ENCODE measurements around the gene HKDC1.

The HKDC1 gene

DNA sequence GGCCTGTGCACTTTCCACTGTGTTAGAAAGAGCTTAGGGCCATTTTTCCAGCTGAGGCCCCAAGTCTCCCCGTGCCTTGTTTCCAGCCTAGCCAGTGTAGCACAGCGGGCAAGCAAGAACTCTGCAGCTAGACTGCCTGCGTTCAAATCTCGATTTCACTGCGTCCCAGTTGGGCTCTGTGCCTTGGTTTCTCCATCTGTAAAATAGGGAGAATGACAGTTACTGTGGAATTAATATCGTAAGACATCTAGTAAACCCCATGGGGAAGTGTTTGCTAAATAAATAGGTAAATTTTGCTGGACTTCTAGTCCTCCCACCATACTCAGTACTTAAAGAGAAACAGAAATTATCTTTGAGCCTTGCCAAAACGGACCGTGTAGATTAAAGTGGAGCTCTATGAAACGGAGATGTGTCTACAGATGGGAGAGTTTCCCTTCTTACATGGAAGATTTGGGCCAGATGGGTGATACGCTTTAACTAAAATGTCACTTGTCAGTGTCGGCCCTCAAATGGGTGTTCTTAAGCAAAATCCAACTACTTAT is 3.5 kb upstream of the HKDC1 start:
- no peak for DNase-seq

DNA sequence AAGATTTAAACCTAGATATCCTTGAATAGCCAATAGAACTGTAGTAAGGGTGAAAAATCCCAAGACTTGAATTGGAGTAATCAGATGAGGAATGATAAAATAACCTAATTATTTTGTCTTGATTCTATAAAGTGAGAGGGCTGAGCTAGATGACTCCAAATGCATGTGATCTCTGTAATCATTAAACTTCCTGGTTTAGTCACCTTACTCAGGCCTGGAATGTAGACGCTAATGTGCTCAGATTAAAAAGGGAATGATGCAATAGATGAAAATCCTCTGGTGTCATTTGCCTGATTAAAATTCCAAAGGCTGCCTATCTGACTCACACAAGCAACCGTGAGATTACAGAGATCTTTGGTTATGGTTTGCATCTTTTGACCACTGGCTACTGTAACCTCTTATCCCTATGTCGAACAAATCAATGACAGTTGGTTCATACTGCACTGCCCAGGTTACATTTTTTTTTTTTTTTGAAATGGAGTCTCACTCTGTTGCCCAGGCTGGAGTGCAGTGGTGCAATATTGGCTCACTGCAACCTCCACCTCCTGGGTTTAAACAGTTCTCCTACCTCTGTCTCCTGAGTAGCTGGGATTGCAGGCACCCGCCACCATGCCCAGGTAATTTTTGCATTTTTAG is 2.9 kb upstream of the HKDC1 start:
- no peak for DNase-seq

DNA sequence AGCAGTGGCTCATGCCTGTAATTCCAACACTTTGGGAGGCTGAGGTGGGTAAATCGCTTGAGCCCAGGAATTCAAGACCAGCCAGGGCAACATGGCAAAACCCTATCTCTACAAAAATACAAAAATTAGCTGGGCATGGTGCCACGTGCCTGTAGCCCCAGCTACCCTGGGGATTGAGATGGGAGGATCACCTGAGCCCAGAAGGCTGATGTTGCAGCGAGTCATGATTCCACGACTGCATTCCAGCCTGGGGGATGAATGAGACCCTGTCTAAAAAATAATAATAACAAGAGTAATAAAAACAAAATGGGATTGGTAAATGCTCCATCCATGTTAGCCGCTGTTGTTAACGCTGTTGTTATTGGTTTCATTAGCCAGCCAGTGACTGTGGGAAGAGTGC is 1.3 kb upstream of the HKDC1 start:
- no peak for DNase-seq

DNA sequence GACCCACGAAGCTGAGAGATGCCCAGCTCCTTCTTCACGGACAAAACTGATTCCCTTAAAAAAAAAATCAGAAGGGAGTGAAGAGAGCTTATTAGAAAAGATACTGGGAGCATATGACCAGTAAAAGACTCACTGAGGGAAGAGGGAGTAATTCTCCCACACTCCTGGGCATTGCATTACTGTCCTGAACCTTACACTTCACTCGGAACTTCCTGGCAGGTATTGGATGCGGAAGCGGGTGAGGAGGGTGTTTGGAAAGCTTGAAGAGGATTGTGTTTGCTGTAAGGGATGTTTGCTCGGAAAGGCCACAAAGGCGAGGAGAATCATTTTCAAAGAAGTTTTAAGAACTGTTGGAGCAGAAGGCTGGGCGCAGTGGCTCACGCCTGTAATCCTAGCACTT is 375 bp downstream of the HKDC1 start:
- no peak for DNase-seq

DNA sequence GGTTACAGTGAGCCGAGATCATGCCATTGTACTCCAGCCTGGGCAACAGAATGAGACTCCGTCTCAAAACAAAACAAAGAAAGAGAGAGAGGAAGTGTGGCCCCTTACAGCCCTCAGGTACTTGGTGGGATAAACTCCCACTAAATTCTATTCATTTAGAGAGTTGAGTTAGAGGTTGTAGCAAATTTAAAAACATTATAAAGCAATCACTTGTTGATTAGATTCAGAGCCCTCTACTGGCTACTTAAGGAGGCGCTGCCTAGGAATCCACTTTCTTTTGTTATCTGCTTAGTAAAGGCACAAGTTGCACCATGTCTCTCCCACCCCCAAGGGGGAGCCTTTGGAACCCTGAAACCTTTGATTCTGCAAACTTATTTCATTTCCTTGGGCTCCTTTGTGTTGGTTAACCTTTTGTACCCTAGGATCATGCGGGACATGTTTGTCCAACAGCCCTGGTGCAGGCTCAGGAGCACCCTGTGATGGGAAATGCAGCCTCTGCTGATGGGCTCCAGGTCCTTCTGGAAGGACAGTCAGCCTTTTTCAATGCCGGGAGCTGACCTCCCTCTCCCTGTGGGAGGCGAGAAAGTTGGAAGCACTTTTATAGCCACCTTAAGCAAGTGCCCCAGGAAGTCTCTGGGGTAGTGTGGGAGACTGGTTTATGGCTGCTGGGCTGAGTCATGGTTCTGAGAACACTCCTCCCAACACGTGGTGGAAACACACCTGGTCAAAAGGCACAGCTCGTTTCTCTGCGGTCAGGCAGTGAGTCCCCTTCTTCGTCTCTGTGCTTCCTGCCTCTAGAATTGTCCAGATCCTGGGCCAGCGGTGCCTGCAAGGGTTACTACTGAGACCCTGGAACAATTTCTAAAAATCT is 2.3 kb downstream of the HKDC1 start:
- peak; percentile 94 for DNase-seq

DNA sequence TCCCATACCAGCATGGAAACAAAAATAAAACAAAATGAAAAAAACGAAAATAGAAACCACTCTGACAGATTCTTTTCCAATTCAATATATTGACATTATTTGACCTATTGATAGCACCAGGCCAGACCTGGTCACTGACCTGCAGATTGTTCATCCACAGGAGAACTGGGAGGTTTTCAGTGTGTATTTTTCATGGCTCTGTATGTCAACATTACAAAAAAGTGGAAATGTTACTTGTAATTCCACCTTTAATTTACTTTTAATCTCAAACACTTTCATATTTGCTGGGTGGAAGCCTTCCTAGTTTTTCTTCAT is 2.9 kb downstream of the HKDC1 start:
- DNase-seq = no peak

DNA sequence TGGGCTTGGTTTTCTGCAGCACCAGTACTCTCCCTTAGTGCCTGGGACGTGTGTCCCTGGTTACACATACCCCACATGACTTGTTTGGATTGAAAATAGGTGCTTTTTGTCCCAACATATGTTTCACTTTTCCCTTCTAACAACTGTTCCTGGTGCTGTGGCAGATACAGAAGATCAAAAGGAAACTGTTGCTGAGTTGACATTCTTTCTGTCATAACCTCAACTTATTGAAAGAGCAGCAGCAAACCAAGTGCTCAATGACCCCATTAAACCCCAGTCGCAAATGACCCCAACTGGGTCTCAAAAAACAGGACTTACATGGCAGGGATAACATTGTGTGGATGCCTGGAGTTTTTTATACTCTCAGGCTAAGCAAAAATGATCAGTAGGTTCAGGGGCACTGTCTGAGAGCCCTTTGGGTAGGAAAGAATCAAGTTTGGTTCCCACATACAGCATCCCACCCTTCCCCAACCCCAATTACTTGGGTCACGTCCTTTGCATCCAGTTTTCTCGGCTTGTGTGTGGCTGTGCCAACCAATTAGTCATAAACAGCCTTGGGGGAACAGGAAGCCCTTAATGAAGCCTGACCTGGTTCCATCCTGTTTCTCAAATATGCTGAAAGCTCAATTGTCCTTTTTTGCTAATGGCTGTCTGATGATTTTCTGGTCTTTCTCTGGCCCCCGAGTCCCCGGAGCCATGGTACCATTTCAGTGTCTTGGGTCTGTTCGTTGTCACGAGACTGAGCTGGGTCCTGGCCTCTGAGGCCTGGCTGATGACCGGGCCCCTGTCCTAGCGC is 4.9 kb downstream of the HKDC1 start:
- peak; percentile 27 for DNase-seq

DNA sequence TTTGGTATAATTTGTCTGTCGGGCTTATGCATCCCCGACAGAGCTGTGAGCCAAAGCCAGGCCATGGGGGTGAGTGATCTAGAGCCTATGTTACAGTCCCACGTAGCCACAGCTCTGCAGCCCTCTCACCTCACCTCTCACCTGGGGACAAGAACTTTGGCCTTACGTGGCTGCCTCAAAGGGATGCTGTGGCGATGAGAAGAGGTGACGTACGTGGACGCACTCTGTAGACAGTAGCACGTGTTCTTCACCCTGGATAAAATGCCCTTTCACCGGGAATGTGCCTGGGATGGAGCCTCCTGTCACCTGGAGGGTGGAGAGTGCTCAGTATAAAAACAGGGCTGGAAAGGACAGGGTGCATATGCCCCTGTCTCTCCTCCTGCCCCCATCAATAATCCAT is 5.5 kb downstream of the HKDC1 start:
- no peak for DNase-seq

DNA sequence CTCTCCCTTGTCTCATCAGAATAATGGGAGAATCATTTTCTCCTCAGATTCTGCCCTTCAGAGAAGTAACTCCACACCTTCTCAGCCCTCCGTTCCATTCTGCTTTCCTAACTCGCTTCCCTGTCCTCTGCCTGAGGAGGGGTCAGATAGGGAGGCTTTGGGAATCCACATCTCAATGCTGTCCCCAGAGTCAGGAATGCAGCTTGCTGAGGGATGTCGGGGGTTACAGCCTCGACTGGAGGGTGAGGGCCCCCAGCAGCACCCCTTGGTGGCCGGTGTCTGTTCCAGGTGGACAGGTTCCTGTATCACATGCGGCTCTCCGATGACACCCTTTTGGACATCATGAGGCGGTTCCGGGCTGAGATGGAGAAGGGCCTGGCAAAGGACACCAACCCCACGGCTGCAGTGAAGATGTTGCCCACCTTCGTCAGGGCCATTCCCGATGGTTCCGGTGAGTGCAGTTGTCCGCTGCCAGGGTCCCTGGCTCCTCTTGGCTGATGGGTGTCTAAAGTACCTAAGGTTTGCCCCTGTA is 6.9 kb downstream of the HKDC1 start:
- no peak for DNase-seq

DNA sequence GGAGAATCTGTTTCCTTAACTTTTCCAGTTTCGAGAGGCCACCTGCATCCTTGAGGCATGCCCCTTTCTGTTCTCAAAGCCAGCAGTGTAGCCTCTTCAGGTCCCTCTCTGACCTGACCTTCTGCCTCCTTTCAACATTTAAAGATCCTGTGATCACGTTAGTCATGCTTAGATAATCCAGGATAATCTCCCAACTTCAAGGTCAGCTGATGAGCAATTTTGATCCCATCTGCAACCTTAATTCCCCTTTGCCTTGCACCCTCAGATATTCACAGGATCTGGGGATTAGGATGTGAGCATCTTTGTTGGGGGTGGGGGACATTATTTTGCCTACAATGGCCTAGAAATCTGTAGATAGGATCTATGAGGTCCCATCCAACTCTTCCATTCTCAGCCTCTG is 8.0 kb downstream of the HKDC1 start:
- no peak for DNase-seq

DNA sequence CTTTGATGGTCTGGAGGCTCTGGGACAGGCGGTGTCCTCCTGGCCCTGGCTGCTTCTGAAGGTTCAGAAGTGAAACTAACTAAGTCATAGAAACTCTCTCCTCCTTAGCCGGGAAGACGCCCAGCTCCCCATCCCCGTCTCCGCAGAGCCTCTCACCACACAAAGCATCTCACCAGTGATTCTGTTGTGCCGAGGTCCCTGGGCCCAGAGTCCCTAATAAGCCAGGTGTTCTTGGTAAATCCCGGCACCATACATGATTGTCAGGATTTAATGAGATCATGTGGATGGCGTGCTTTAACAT is 9.4 kb downstream of the HKDC1 start:
- no peak for DNase-seq

DNA sequence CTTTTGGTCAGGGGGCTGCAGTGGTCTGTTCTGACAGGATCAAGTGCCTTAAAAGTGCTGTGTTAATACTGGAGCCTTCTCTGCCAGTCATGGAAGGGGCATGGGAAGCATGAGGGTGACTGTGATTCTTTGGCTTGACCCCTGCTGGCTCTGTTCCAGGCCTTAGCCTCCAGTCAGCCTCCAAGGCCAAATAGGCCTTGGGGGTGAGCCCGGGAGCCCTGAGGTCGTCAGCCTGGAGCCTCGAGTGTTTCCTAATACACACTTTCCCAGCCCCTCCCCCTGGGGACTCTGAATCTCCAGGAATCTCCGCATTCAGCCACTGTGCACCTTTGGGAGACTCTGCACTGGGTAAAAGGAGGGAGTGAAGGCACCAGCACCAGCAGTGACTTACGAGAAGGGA is 10.0 kb downstream of the HKDC1 start:
- no peak for DNase-seq

DNA sequence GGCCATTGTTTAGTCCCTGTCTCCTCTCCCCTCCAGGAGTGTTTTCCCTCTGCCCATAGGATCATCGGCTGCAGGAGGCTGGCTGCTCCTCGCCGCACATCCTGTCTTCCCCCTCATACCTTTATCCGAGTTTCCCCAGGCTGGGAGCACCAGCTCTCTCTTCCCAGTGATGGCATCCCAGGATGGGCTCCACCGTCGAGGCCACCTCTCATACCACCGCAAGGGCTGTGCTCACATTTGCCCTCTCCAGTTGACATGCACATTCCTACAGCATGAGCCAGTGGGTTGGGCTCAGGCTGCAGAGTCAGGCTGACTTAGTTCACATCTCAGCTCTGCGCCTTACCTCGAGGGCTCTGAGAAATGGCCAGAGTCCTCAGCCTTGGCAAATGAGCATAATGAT is 12.1 kb downstream of the HKDC1 start:
- DNase-seq = no peak

DNA sequence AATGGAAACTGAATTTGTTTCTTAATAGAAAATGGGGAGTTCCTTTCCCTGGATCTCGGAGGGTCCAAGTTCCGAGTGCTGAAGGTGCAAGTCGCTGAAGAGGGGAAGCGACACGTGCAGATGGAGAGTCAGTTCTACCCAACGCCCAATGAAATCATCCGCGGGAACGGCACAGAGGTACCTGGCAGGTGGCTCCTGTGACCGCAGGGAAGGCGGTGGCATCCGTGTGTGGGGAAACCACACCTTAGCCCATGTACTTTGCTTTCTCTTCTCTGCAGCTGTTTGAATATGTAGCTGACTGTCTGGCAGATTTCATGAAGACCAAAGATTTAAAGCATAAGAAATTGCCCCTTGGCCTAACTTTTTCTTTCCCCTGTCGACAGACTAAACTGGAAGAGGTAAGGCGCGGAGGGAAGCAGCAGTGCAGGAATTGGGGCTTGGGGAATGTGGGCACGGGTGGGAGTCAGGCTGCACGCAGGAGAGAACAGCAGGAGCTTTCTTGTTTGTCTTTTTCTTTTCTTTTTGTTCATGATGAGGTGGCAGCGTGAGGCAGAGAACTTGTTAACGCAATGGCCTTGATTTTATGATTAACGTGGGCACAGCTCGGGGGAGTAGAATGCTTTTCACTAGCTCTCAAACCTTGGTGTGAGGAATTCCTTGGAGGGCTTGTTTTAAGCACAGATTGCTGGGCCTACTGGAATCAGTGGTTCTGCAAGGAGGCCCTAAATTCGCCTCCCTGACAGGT is 12.8 kb downstream of the HKDC1 start:
- DNase-seq = no peak

DNA sequence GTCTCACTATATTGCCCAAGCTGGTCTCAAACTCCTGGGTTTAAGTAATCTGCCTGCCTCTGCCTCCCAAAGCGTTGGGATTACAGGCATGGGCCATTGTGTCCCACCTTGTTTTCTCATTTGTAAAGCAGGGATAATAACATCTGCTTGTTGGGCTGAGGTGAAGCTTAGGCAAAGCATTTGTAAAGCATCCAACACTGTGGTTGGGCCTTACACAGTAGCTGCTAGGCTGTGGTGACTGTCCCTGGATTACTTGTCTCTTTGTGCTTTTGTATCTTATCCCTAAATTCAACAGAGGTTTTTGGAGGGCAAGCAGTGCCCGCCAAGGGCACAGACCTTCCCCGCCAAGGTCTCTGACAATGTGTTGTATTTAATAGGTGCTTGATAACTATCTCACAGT is 14.3 kb downstream of the HKDC1 start:
- DNase-seq = no peak

DNA sequence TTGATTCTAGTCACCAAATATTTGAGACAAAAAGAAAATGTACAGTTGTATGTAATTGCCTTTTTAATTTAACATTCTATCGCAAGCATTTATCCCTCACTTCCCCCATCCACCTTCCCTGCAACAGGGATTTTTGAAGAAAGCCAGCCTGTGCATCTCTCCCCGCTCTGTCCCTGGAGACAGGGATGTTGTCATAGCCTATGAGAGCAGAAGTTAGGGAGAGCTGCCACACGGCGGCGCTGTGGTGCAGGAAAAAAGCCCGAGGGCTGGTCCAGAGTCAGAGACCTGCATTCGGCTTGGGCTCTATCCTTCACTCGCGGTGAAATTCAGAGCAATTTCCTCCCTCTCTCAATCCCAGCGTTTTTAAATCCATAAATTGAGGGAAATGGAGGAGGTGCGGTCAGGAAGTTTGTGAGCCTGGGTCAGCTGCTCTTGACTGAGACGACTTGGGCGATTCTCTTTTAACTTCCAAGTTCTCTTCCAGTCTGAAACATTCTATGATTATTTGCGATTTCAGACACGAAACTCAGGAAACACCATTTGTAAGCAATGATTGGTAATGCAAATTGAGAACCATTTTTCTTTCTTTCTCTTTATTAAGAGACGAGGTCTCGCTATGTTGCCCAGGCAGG is 17.5 kb downstream of the HKDC1 start:
- peak; percentile 88 for DNase-seq

DNA sequence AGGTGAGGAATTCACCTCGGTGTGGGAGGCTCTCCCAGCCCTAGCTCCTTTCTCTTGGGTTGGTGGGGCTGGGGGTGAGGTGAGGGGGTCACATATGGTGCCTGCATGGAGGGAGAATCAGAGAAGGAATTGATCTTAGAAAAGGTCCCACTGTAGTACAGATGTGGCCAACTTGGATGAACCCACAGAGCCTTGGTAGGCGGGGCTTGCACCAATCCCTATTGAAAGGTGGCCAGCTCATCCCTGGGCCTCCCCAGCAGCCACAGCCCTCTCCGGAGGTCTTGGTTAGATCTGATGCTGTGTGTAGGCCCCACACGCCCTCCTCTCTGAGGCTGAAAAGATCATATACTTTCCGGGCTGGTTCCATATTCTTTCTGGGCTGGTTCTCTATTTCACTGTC is 19.0 kb downstream of the HKDC1 start:
- no peak for DNase-seq

DNA sequence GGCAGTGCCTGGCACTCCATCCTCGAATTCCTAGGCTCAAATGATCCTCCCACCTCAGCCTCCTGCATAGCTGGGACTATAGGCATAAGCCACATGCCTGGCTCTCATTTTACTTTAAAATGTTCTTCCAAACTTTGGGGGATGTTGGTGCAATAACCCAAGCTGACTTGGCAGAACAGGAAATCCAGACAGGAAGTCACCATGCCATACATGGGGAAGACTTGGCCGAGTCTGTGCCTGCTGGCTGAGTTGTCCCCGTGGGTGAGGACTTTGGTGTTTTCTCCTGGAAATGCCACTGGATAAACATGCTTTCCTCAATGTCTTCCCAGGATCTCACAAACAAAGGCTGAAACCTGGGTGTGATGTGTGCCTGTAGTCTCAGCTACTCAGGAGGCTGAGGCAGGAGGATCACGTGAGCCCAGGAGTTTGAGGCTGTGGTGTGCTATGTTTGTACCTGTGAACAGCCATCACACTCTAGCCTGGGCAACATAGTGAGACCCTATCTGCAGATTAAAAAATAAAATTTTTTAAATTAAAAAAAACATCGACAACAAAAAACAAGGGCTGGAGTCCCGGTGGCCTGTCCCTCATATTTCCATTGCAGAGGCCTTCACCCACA is 19.8 kb downstream of the HKDC1 start:
- no peak for DNase-seq

DNA sequence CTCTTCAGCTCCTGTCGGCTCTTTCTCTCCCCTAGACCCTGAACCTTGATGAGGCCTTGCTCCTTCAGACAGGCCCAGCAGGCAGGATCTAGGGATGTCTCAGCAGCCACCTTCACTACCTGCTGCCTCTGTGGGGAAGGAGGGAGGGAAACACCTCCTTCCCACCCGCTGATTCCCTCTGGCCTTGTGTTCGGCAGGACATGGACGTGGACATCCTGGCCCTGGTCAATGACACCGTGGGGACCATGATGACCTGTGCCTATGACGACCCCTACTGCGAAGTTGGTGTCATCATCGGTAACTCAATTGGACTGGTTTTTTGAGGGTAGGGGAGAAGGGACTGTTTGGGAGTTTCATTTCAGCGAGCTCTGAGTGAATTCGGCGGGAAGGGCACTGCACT is 20.3 kb downstream of the HKDC1 start:
- DNase-seq = no peak

DNA sequence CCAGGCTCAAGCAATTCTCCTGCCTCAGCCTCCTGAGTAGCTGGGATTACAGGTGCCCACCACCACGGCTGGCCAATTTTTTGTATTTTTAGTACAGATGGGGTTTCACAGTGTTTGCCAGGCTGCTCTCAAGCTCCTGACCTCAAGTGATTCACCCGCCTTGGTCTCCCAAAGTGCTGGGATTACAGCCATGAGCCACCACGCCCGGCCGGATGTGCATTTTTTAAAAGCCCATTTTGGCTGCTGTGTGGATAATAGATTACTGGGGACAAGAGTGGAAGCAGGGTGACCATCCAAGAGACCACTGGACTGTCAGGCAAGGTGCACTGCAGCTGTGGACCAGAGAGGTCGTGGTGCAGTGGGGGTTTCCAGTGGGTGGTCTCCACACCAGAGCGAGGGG is 21.4 kb downstream of the HKDC1 start:
- no peak for DNase-seq

DNA sequence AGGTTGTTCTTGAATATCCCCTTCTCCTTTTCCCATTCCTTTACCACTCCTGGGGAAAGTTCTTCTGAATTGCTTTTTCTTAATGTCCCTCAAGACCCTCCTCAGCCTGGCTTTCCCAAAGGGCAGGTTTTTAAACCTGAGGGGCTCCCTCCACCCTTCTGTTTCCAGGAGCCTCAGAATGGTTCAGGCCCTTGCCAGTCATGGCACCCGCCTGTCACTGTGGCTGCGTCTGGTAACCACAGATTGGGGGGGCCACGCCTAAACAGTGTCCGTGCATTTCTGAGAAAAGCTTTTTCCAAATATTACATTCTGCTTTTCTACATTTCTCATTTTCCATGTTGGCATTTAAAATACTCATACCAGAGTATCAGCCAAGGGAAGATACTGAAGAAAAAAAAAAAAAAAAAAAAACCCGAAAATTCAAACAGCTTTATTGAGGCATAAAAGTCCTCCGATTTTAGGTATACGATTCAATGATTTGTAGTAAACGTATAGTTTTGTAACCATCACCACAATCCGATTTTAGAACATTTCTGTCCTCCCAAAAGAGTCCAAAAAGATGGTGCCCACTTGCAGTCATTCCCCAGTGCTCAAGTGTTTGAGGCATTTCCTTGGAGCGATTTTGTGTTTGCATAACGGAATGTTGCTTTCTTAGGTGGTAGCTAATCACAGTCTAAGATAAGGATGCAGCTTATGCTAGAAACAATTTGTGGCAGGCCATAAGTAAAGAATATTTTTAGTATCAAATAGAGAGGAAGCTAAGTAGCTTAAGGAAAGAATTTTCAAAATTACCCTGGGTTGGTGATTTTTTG is 22.1 kb downstream of the HKDC1 start:
- DNase-seq = no peak
